Central memory CD8-positive, alpha-beta T cell (primary cell): Measurements from ENCODE around the gene SLC39A11.

Source experiments
- ATAC-seq: fragments of 150-1000 bp; cut with Tn5 transposase; replicated peaks from 2 replicates; pipeline ENCODE4 v1.10.0; 2022; ENCODE audit warnings: mild to moderate bottlenecking, moderate FRiP score, moderate number of reproducible peaks; ENCODE audit not compliant: poor library complexity, severe bottlenecking; ENCODE audit errors: extremely low read depth
- DNase-seq, 2 donors: peaks; one replicate each; pipeline ENCODE4 v3.0.0; 2021; ENCODE audit warnings: low spot score in 2 of 2
- H3K27ac Mint-ChIP-seq: one replicate; pipeline ENCODE4 v1.8.0; 2022; ENCODE audit warnings: low read depth, mild to moderate bottlenecking, moderate library complexity, mixed read lengths
- H3K27me3 Mint-ChIP-seq: one replicate; pipeline ENCODE4 v1.8.0; 2022; ENCODE audit warnings: mixed read lengths
- H3K36me3 Mint-ChIP-seq: one replicate; pipeline ENCODE4 v1.8.0; 2022; ENCODE audit warnings: mild to moderate bottlenecking, moderate library complexity, mixed read lengths; ENCODE audit not compliant: insufficient read depth
- H3K4me1 Mint-ChIP-seq: one replicate; pipeline ENCODE4 v1.8.0; 2022; ENCODE audit warnings: mixed read lengths
- H3K4me3 Mint-ChIP-seq: one replicate; pipeline ENCODE4 v1.8.0; 2022; ENCODE audit warnings: mild to moderate bottlenecking, moderate library complexity, mixed read lengths
- H3K9me3 Mint-ChIP-seq: one replicate; pipeline ENCODE4 v1.8.0; 2022; ENCODE audit warnings: mixed read lengths

Gene SLC39A11

GRCh38 chr17:72691017-72691416 is 401.5 kb downstream of the SLC39A11 start:
- no peaks in the 10 kb centered on the region for H3K4me1 Mint-ChIP-seq
- no peaks in the 10 kb centered on the region for H3K27me3 Mint-ChIP-seq
- H3K27ac Mint-ChIP-seq, result no peak overlapping the region
- no peaks in the 10 kb centered on the region for H3K36me3 Mint-ChIP-seq
- DNase-seq, result no peak
- H3K9me3 Mint-ChIP-seq, result no peaks in the 10 kb centered on the region
- ATAC-seq, result no peak
- no peak overlapping the region for H3K4me3 Mint-ChIP-seq

GRCh38 chr17:72687886-72688285 is 404.6 kb downstream of the SLC39A11 start:
- Mint-ChIP-seq H3K9me3 (no peaks in the 10 kb centered on the region), H3K36me3 (no peaks in the 10 kb centered on the region), H3K27ac (no peak overlapping the region), H3K4me1 (no peaks in the 10 kb centered on the region), H3K4me3 (no peak overlapping the region), H3K27me3 (no peaks in the 10 kb centered on the region)
- ATAC-seq (no peak), DNase-seq (no peak)

GRCh38 chr17:72684405-72685020 is 408.0 kb downstream of the SLC39A11 start:
- H3K27me3 Mint-ChIP-seq, result no peaks in the 10 kb centered on the region
- H3K27ac Mint-ChIP-seq, result no peak overlapping the region
- H3K4me3 Mint-ChIP-seq, result no peak overlapping the region
- H3K4me1 Mint-ChIP-seq, result no peaks in the 10 kb centered on the region
- H3K36me3 Mint-ChIP-seq, result no peaks in the 10 kb centered on the region
- no peak for DNase-seq
- ATAC-seq, result no peak
- H3K9me3 Mint-ChIP-seq, result no peaks in the 10 kb centered on the region

- Mint-ChIP-seq H3K27ac (no peak overlapping the region), H3K36me3 (no peaks in the 10 kb centered on the region), H3K4me3 (no peak overlapping the region), H3K4me1 (no peaks in the 10 kb centered on the region), H3K9me3 (no peaks in the 10 kb centered on the region), H3K27me3 (no peaks in the 10 kb centered on the region)
- DNase-seq (no peak), ATAC-seq (no peak)
Observed at GRCh38 chr17:72683506-72684404, 408.7 kb downstream of the SLC39A11 start.

- no peak overlapping the region for H3K27ac Mint-ChIP-seq
- no peak overlapping the region for H3K4me3 Mint-ChIP-seq
- H3K9me3 Mint-ChIP-seq, result no peaks in the 10 kb centered on the region
- no peak for ATAC-seq
- H3K36me3 Mint-ChIP-seq, result no peaks in the 10 kb centered on the region
- no peak for DNase-seq
- H3K27me3 Mint-ChIP-seq, result no peaks in the 10 kb centered on the region
- no peaks in the 10 kb centered on the region for H3K4me1 Mint-ChIP-seq
Observed at GRCh38 chr17:72682605-72683004, 409.9 kb downstream of the SLC39A11 start.

GRCh38 chr17:72681844-72682243 is 410.6 kb downstream of the SLC39A11 start:
- H3K4me1 Mint-ChIP-seq, result no peaks in the 10 kb centered on the region

GRCh38 chr17:72677714-72678390 is 414.6 kb downstream of the SLC39A11 start:
- ATAC-seq, result no peak
- no peaks in the 10 kb centered on the region for H3K27me3 Mint-ChIP-seq
- no peaks in the 10 kb centered on the region for H3K9me3 Mint-ChIP-seq
- no peaks in the 10 kb centered on the region for H3K4me1 Mint-ChIP-seq
- H3K4me3 Mint-ChIP-seq, result no peak overlapping the region
- H3K36me3 Mint-ChIP-seq, result no peaks in the 10 kb centered on the region
- H3K27ac Mint-ChIP-seq, result no peak overlapping the region
- no peak for DNase-seq

More at GRCh38 chr17:72681844-72682243, 410.6 kb downstream of the SLC39A11 start:
- Mint-ChIP-seq H3K27ac (no peak overlapping the region), H3K9me3 (no peaks in the 10 kb centered on the region), H3K27me3 (no peaks in the 10 kb centered on the region), H3K4me3 (no peak overlapping the region), H3K36me3 (no peaks in the 10 kb centered on the region)
- DNase-seq (no peak), ATAC-seq (no peak)

- H3K4me3 Mint-ChIP-seq, result no peak overlapping the region
- H3K4me1 Mint-ChIP-seq, result no peaks in the 10 kb centered on the region
- H3K27me3 Mint-ChIP-seq, result no peaks in the 10 kb centered on the region
- no peak overlapping the region for H3K27ac Mint-ChIP-seq
- no peaks in the 10 kb centered on the region for H3K9me3 Mint-ChIP-seq
- DNase-seq (no peak), ATAC-seq (no peak)
- no peaks in the 10 kb centered on the region for H3K36me3 Mint-ChIP-seq
Observed at GRCh38 chr17:72677108-72677507, 415.4 kb downstream of the SLC39A11 start.

- H3K27ac Mint-ChIP-seq, result no peak overlapping the region
- ATAC-seq (no peak), DNase-seq (no peak)
- H3K4me3 Mint-ChIP-seq, result no peak overlapping the region
- H3K36me3 Mint-ChIP-seq, result no peaks in the 10 kb centered on the region
- no peaks in the 10 kb centered on the region for H3K4me1 Mint-ChIP-seq
- H3K27me3 Mint-ChIP-seq, result no peaks in the 10 kb centered on the region
- no peaks in the 10 kb centered on the region for H3K9me3 Mint-ChIP-seq
Observed at GRCh38 chr17:72672729-72673128, 419.8 kb downstream of the SLC39A11 start.

GRCh38 chr17:72671016-72671415 is 421.5 kb downstream of the SLC39A11 start:
- no peaks in the 10 kb centered on the region for H3K9me3 Mint-ChIP-seq
- H3K27me3 Mint-ChIP-seq, result no peaks in the 10 kb centered on the region
- H3K27ac Mint-ChIP-seq, result no peak overlapping the region
- no peaks in the 10 kb centered on the region for H3K36me3 Mint-ChIP-seq
- no peak for ATAC-seq
- no peak overlapping the region for H3K4me3 Mint-ChIP-seq
- no peaks in the 10 kb centered on the region for H3K4me1 Mint-ChIP-seq
- DNase-seq, result no peak

GRCh38 chr17:72667096-72668063 is 425.1 kb downstream of the SLC39A11 start:
- no peak overlapping the region for H3K27ac Mint-ChIP-seq
- H3K27me3 Mint-ChIP-seq, result no peaks in the 10 kb centered on the region
- no peak overlapping the region for H3K4me3 Mint-ChIP-seq
- ATAC-seq (no peak), DNase-seq (no peak)
- H3K4me1 Mint-ChIP-seq, result no peaks in the 10 kb centered on the region
- H3K36me3 Mint-ChIP-seq, result no peaks in the 10 kb centered on the region
- no peaks in the 10 kb centered on the region for H3K9me3 Mint-ChIP-seq
